ENCODE results near the gene NUP214.

Gene NUP214

DNA sequence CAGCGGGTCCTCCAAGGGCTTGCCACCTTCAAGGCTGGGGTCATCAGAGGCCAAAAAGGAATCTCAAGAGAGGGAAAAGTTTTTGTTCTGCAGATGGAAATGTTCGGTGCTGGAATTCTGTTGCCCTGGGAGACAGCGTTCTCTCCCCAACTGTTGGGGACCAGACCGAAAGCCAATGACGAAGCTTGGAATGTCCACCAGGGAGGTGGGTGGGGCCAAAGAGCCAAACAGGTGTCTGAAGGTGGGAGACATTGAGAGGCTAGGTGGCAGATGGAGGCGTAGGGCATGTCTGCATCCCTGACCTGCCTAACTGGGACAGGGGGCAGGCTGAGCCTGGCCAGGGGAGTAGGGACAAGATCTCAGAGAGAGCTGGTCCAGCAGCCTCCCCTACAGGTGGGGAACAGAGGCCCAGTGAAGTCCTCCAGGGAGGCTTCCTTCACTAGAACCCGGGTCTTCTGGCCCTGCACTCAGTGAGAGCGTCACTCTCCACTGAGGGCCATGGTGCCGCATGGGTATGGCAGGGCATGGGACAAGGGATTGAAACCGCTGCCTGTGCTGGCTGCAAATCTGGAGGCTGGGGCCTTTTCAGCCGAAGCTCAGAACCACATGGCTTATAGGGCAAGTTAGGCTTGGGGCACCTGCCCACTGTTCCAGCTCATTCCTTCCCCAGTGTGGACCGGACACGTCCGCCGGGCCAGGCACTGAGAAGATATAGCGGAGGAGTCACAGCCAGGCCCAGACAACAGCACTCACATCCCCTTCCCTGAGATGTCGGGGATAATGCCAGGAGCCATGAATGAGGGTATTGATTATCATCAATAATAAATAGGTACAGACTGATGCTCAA is 156.0 kb downstream of the NUP214 start:
- DNase-seq = no peak

DNA sequence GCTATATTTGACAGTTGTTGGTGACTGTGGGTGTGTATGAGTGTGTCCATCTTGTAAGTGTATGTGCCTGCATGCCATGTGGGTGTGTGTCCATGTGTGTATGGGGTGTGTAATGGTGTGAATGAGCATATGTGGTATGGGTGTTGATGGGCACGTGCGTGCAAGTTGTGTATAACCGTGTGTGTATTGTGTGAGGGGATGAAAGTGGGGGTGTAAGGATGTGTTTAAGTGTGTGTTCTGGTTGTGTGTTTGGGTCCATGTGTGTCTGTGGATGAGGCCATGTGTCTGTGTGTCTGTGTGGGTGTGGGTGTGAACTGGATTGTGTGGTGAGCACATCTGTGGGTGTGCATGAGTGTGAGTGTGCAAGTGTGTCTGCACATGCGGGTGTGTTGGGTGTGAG is 156.8 kb downstream of the NUP214 start:
- DNase-seq = no peak

DNA sequence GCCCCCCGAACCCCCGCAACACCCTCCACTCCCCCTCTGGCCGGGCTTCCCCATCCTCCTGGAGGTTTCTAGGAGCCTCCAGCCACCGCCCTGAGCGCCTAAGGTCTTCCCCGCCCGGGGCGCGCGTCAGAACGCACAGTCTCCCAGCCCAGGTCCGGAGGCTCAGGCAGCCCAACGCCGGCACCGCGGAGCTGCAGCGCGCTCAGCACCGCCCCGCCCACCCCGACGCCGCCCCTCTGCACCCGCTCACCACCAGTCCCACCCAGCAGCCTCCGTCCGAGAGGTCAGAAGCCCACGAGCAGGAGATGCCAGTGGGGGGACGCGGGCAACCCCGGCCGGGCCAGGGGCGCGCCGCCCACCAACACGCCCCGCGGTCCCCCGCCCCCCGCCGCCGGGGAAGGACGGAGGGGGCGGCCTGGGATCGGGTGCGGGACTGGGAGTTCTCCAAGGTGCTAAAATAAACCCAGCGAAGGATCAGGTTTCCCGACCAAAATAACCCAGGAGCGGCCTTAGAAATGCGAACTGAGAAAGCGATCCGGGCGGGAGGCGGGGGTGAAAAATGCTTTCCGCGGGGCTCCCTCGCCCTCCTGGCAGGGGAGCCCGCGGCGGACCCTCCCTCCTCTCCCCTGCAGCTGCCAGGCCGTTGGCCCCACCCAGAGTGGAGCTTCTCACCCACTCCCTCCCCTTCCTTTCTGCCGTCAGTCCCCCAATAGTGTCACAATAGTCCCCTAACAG is 157.5 kb downstream of the NUP214 start:
- DNase-seq = no peak

Measured in midbrain (tissue), 1 donor.